Suprapubic skin (tissue), 4 donors: ENCODE measurements around the gene UBA1. TPM values are rescaled to one million over a fixed set of nuclear protein-coding genes. Genes with fewer than 3 reads are reported as not detected.

Experiments
- DNase-seq, 2 donors: peaks; one replicate each; pipeline ENCODE4 v3.0.0-alpha.2; 2019; ENCODE audit warnings: low spot score in 2 of 2
- H3K27ac ChIP-seq: fragments of 200-600 bp; sonication (generic); one replicate; pipeline ENCODE4 v1.5.1; 2019
- H3K27me3 ChIP-seq: fragments of 200-600 bp; sonication (generic); one replicate; pipeline ENCODE4 v1.5.1; 2019
- H3K36me3 ChIP-seq: fragments of 200-600 bp; sonication (generic); one replicate; pipeline ENCODE4 v1.5.1; 2019
- H3K4me1 ChIP-seq: fragments of 200-600 bp; sonication (generic); one replicate; pipeline ENCODE4 v1.5.1; 2019
- H3K4me3 ChIP-seq: fragments of 200-600 bp; sonication (generic); one replicate; pipeline ENCODE4 v1.5.1; 2019; ENCODE audit warnings: mild to moderate bottlenecking
- H3K9me3 ChIP-seq: fragments of 200-600 bp; sonication (generic); one replicate; pipeline ENCODE4 v1.5.1; 2019
- CTCF ChIP-seq, 2 donors: fragments of 200-600 bp in 1 of 2; fragments of 450-650 bp in 1 of 2; sonication (generic) in 1 of 2; IDR thresholded peaks; one replicate each; pipeline ENCODE4 v1.5.1; 2016 to 2019; ENCODE audit warnings: antibody characterized with exemption in 2 of 2, mild to moderate bottlenecking in 1 of 2, moderate library complexity in 1 of 2
- EP300 ChIP-seq: sonication (generic); formaldehyde crosslinking; IDR thresholded peaks from one replicate; pipeline ENCODE4 v1.6.1; 2017; ENCODE audit warnings: antibody characterized with exemption
- POLR2A ChIP-seq, 2 donors: fragments of 450-650 bp; IDR thresholded peaks; one replicate each; pipeline ENCODE4 v1.6.1; 2017; ENCODE audit warnings: antibody characterized with exemption in 2 of 2, mild to moderate bottlenecking in 2 of 2, moderate library complexity in 2 of 2
- POLR2AphosphoS5 ChIP-seq, 3 donors: sonication (generic); formaldehyde crosslinking; IDR thresholded peaks; one replicate each; pipeline ENCODE4 v1.6.1; 2017; ENCODE audit warnings: antibody characterized with exemption in 3 of 3
- WGBS: methylation state at CpG from one replicate; pipeline ENCODE4 v1.1.5; 2018; 5-methylcytosine and 5-hydroxymethylcytosine counted together
- total RNA-seq, 4 donors: library from RNA; depleted of rRNA; stranded (reverse); fragments of >200 nt; gene quantifications; one replicate each; pipeline ENCODE4 v1.1.0, GENCODE V29; 2016

Gene UBA1
- total RNA-seq, 4 donors from 2014 or later, result 146 to 186 (median 157) TPM

- Histone ChIP-seq H3K36me3 (peaks cover 68% of the 10 kb centered on the region), H3K9me3 (no peaks in the 10 kb centered on the region), H3K4me1 (peaks cover 37% of the 10 kb centered on the region), H3K4me3 (no peak overlapping the region), H3K27me3 (no peaks in the 10 kb centered on the region), H3K27ac (peak overlapping the region; percentile 74)
- 73% methylated on average over 9 of the region's 9 CpGs for WGBS
- no peak for DNase-seq
- TF ChIP-seq POLR2A (IDR thresholded peaks at IDR 0.05) (no peak), POLR2AphosphoS5 (IDR thresholded peaks at IDR 0.05) (no peak), CTCF (IDR thresholded peaks at IDR 0.05) (peak in 1 of 2 donors; percentile 22), EP300 (no peak)
These were observed 6.9 kb downstream of the UBA1 start for GRCh38 chrX:47200385-47201150.

- peak overlapping the region; percentile 74 for H3K27ac ChIP-seq
These were observed 7.8 kb downstream of the UBA1 start for GRCh38 chrX:47201345-47201944.

GRCh38 chrX:47202316-47202715, 8.7 kb downstream of the UBA1 start:
- Histone ChIP-seq H3K36me3 (peaks cover 85% of the 10 kb centered on the region), H3K9me3 (no peaks in the 10 kb centered on the region), H3K27me3 (no peaks in the 10 kb centered on the region), H3K4me1 (peaks cover 21% of the 10 kb centered on the region), H3K27ac (no peak overlapping the region), H3K4me3 (no peak overlapping the region)
- 96% methylated on average over 10 of the region's 11 CpGs for WGBS
- TF ChIP-seq CTCF (IDR thresholded peaks at IDR 0.05) (no peak), EP300 (no peak), POLR2AphosphoS5 (IDR thresholded peaks at IDR 0.05) (no peak), POLR2A (IDR thresholded peaks at IDR 0.05) (no peak)
- no peak for DNase-seq

More at GRCh38 chrX:47201345-47201944, 7.8 kb downstream of the UBA1 start:
- TF ChIP-seq CTCF (IDR thresholded peaks at IDR 0.05) (no peak), POLR2A (IDR thresholded peaks at IDR 0.05) (no peak), POLR2AphosphoS5 (IDR thresholded peaks at IDR 0.05) (no peak), EP300 (no peak)
- peaks cover 30% of the 10 kb centered on the region for H3K4me1 ChIP-seq
- DNase-seq, result no peak
- no peaks in the 10 kb centered on the region for H3K27me3 ChIP-seq
- WGBS, result 87% methylated on average over 8 of the region's 9 CpGs
- peaks cover 77% of the 10 kb centered on the region for H3K36me3 ChIP-seq
- H3K9me3 ChIP-seq, result no peaks in the 10 kb centered on the region
- no peak overlapping the region for H3K4me3 ChIP-seq

GRCh38 chrX:47202877-47203276, 9.2 kb downstream of the UBA1 start:
- Histone ChIP-seq H3K4me3 (no peak overlapping the region), H3K4me1 (peaks cover 17% of the 10 kb centered on the region), H3K36me3 (peaks cover 90% of the 10 kb centered on the region), H3K9me3 (no peaks in the 10 kb centered on the region), H3K27ac (no peak overlapping the region), H3K27me3 (no peaks in the 10 kb centered on the region)
- 56% methylated on average over 3 of the region's 4 CpGs for WGBS
- no peak for DNase-seq
- TF ChIP-seq POLR2A (IDR thresholded peaks at IDR 0.05) (no peak), POLR2AphosphoS5 (IDR thresholded peaks at IDR 0.05) (no peak), EP300 (no peak), CTCF (IDR thresholded peaks at IDR 0.05) (no peak)

- no peak overlapping the region for H3K27ac ChIP-seq
- H3K36me3 ChIP-seq, result peaks cover 91% of the 10 kb centered on the region
- no peak overlapping the region for H3K4me3 ChIP-seq
- DNase-seq, result no peak
- no peaks in the 10 kb centered on the region for H3K9me3 ChIP-seq
- no peaks in the 10 kb centered on the region for H3K27me3 ChIP-seq
- TF ChIP-seq POLR2A (IDR thresholded peaks at IDR 0.05) (no peak), POLR2AphosphoS5 (IDR thresholded peaks at IDR 0.05) (no peak), EP300 (no peak), CTCF (IDR thresholded peaks at IDR 0.05) (no peak)
- peaks cover 8% of the 10 kb centered on the region for H3K4me1 ChIP-seq
- WGBS, result 74% methylated on average over 5 of the region's 5 CpGs
These were observed 11.3 kb downstream of the UBA1 start for GRCh38 chrX:47204970-47205369.
